MM.1S (cell line): ENCODE data around the gene DHX9.

ENCODE experiments used
- DNase-seq: peaks from one replicate; pipeline ENCODE4 v3.0.0-alpha.2; 2015
- H2AFZ ChIP-seq: fragments of 300-600 bp; sonication (generic); 2 replicates; pipeline ENCODE4 v1.6.0; 2016; ENCODE audit warnings: antibody characterized with exemption, low read length
- H3F3A ChIP-seq: fragments of 300-600 bp; sonication (generic); 2 replicates; pipeline ENCODE4 v1.6.1; 2016; ENCODE audit warnings: mild to moderate bottlenecking, antibody characterized with exemption, low read length, moderate library complexity, mixed read lengths; ENCODE audit not compliant: insufficient read depth
- H3K27ac ChIP-seq: fragments of 300-600 bp; sonication (generic); 2 replicates; pipeline ENCODE4 v1.5.1; 2016; ENCODE audit warnings: mild to moderate bottlenecking, low read length
- H3K27me3 ChIP-seq: fragments of 300-600 bp; sonication (generic); replicated peaks from 2 replicates; pipeline ENCODE4 v1.6.0; 2016; ENCODE audit warnings: low read length; ENCODE audit not compliant: insufficient read depth
- H3K36me3 ChIP-seq: fragments of 300-600 bp; sonication (generic); replicated peaks from 2 replicates; pipeline ENCODE4 v1.6.1; 2016; ENCODE audit warnings: mild to moderate bottlenecking, low read length, mixed read lengths; ENCODE audit not compliant: insufficient read depth
- H3K4me1 ChIP-seq: fragments of 300-600 bp; sonication (generic); 2 replicates; pipeline ENCODE4 v1.6.1; 2016; ENCODE audit warnings: low read length, mixed read lengths
- H3K4me2 ChIP-seq: fragments of 300-600 bp; sonication (generic); 2 replicates; pipeline ENCODE4 v1.6.0; 2016; ENCODE audit warnings: low read depth, low read length
- H3K4me3 ChIP-seq: fragments of 300-600 bp; sonication (generic); 2 replicates; pipeline ENCODE4 v1.5.1; 2016; ENCODE audit warnings: low read length, mixed read lengths
- H3K79me2 ChIP-seq: fragments of 300-600 bp; sonication (generic); 2 replicates; pipeline ENCODE4 v1.6.1; 2016; ENCODE audit warnings: mixed run types, low read length, mixed read lengths
- H3K9ac ChIP-seq: fragments of 300-600 bp; sonication (generic); 2 replicates; pipeline ENCODE4 v1.6.1; 2016; ENCODE audit warnings: low read length, mixed read lengths
- H3K9me2 ChIP-seq: fragments of 300-600 bp; sonication (generic); replicated peaks from 2 replicates; pipeline ENCODE4 v1.6.1; 2016; ENCODE audit warnings: mild to moderate bottlenecking, low read length, mixed read lengths; ENCODE audit not compliant: insufficient read depth
- H3K9me3 ChIP-seq: fragments of 300-600 bp; sonication (generic); replicated peaks from 2 replicates; pipeline ENCODE4 v1.6.1; 2016; ENCODE audit warnings: mild to moderate bottlenecking, low read length, mixed read lengths; ENCODE audit not compliant: insufficient read depth
- H4K20me1 ChIP-seq: fragments of 300-600 bp; sonication (generic); 2 replicates; pipeline ENCODE4 v1.6.1; 2016; ENCODE audit warnings: mild to moderate bottlenecking, low read length, moderate library complexity, mixed read lengths; ENCODE audit not compliant: insufficient read depth
- CTCF ChIP-seq: fragments of 300-600 bp; sonication (generic); IDR thresholded peaks from 2 replicates; pipeline ENCODE4 v1.5.1; 2016; ENCODE audit warnings: antibody characterized with exemption, low read length, mixed read lengths
- EZH2 ChIP-seq: fragments of 300-600 bp; sonication (generic); optimal IDR thresholded peaks from 2 replicates; pipeline ENCODE3; 2017; ENCODE audit warnings: low read depth, mild to moderate bottlenecking, antibody characterized with exemption, low read length, mixed read lengths
- EZH2phosphoT487 ChIP-seq: fragments of 300-600 bp; sonication (generic); IDR thresholded peaks from 2 replicates; pipeline ENCODE4 v1.6.1; 2018; ENCODE audit warnings: antibody characterized with exemption, low read length

The DHX9 gene

GRCh38 chr1:182809414-182809957 is 29.7 kb upstream of the DHX9 start:
- Histone ChIP-seq H3K36me3 (no peaks in the 10 kb centered on the region), H3K9me2 (no peaks in the 10 kb centered on the region), H3F3A (no peaks in the 10 kb centered on the region), H3K4me1 (no peaks in the 10 kb centered on the region), H3K9ac (no peak overlapping the region), H2AFZ (no peak overlapping the region), H3K4me3 (no peak overlapping the region), H3K27ac (no peak overlapping the region), H4K20me1 (no peaks in the 10 kb centered on the region), H3K27me3 (no peaks in the 10 kb centered on the region), H3K79me2 (no peaks in the 10 kb centered on the region), H3K4me2 (no peak overlapping the region), H3K9me3 (no peaks in the 10 kb centered on the region)
- TF ChIP-seq EZH2phosphoT487 (no peak), EZH2 (no peak), CTCF (no peak)
- DNase-seq, result no peak

- Histone ChIP-seq H3K79me2 (no peaks in the 10 kb centered on the region), H3K9me3 (no peaks in the 10 kb centered on the region), H3K4me1 (no peaks in the 10 kb centered on the region), H3F3A (no peaks in the 10 kb centered on the region), H2AFZ (no peak overlapping the region), H4K20me1 (no peaks in the 10 kb centered on the region), H3K4me2 (no peak overlapping the region), H3K27me3 (no peaks in the 10 kb centered on the region), H3K4me3 (no peak overlapping the region), H3K27ac (no peak overlapping the region), H3K36me3 (no peaks in the 10 kb centered on the region), H3K9me2 (no peaks in the 10 kb centered on the region), H3K9ac (no peak overlapping the region)
- no peak for DNase-seq
- no peak for TF ChIP-seq EZH2phosphoT487
- TF ChIP-seq EZH2, result no peak
- TF ChIP-seq CTCF, result no peak
Observed at GRCh38 chr1:182811975-182812722, 27.0 kb upstream of the DHX9 start.

GRCh38 chr1:182816863-182817262 is 22.3 kb upstream of the DHX9 start:
- no peaks in the 10 kb centered on the region for H4K20me1 ChIP-seq
- no peak overlapping the region for H2AFZ ChIP-seq
- H3K27me3 ChIP-seq, result no peaks in the 10 kb centered on the region; the same call in 1 of the 2 replicates
- DNase-seq, result no peak
- no peak overlapping the region for H3K4me2 ChIP-seq
- no peak overlapping the region for H3K4me3 ChIP-seq
- no peaks in the 10 kb centered on the region for H3F3A ChIP-seq
- H3K36me3 ChIP-seq, result no peaks in the 10 kb centered on the region
- H3K9me2 ChIP-seq, result no peaks in the 10 kb centered on the region
- no peak overlapping the region for H3K9ac ChIP-seq
- H3K79me2 ChIP-seq, result no peaks in the 10 kb centered on the region
- H3K27ac ChIP-seq, result no peak overlapping the region
- no peaks in the 10 kb centered on the region for H3K9me3 ChIP-seq
- H3K4me1 ChIP-seq, result no peaks in the 10 kb centered on the region
- TF ChIP-seq CTCF (no peak), EZH2phosphoT487 (no peak), EZH2 (no peak)
